ENCODE measurements around the gene CFLAR.
"Not testable (repeated sequence)": the region's sequence is repeated elsewhere in the genome, so short reads cannot be mapped to it uniquely, and the experiment has no call there.

The CFLAR gene

DNA sequence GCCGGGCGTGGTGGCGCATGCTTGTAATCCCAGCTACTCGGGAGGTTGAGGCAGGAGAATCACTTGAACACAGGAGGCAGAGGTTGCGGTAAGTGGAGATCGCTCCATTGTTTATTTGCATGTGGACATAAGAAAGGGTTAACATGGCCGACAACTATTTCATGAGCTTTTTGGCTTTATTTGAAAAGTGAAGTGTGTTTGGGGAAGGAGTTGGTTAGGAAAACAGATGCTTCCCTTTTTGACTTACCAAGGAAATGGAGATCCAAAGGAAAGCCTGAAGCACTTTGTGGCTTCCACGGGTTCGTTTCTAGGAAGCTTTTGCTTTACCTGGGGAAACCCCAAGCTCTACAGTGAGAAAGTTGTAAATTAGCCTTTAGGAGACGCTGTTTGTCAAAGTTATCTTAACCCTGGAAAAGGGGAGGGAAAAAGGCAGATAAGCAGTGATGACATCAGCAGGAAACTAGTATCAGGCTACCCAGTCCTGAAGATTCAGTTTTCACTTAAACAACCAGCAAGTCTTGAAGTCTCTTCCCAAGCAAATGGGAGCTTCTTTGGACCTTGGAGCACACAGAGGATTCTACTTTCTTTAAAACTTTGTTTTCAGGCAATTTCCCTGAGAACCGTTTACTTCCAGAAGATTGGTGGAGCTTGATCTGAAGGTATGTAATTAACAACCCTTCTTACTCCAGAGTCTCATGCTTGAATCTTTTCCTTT, 66.8 kb downstream of the CFLAR start, which contains the start of gene CASP10:
TSS of gene CASP10 (plus strand) at position 492 of the 715 bp plus-strand sequence. CDS start 2,637 bp downstream, outside the sequence.
- no peak for DNase-seq (ENCODE audit: low read depth in 2 of 2)

GRCh38 chr2:201183365-201183727, 67.4 kb downstream of the CFLAR start:
- DNase-seq (ENCODE audit: low read depth in 2 of 2): no peak

- DNase-seq (ENCODE audit: low read depth in 2 of 2): not testable (repeated sequence)
Measured at GRCh38 chr2:201183835-201184234, 67.9 kb downstream of the CFLAR start.

DNA sequence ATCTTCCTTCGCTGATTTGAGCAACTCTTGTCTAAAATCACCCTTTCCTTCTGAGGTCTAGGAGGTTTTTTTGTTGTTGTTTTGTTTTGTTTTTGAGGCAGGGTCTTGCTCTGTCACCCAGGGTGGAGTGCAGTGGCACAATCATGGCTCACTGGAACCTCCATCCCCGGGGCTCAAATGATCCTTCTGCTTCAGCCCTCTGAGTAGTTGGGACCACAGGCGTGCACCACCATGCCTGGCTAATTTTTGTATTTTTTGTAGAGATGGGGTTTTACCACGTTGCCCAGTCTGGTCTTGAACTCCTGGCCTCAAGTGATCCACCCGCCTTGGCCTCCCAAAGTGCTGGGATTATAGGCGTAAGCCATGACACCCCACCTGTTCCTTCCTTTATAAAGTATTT, 68.3 kb downstream of the CFLAR start:
- not testable (repeated sequence) for DNase-seq (ENCODE audit: low read depth in 2 of 2)

DNA sequence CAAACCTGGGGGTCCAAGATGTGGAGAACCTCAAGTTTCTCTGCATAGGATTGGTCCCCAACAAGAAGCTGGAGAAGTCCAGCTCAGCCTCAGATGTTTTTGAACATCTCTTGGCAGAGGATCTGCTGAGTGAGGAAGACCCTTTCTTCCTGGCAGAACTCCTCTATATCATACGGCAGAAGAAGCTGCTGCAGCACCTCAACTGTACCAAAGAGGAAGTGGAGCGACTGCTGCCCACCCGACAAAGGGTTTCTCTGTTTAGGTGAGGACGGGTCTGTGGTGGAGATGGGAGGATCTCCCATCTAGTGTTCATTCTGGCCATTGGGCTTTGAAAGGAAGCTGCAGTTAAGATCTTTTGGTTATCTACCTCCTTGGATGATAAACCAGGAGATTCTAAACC, 69.9 kb downstream of the CFLAR start:
- DNase-seq (ENCODE audit: low read depth in 2 of 2): no peak

DNA sequence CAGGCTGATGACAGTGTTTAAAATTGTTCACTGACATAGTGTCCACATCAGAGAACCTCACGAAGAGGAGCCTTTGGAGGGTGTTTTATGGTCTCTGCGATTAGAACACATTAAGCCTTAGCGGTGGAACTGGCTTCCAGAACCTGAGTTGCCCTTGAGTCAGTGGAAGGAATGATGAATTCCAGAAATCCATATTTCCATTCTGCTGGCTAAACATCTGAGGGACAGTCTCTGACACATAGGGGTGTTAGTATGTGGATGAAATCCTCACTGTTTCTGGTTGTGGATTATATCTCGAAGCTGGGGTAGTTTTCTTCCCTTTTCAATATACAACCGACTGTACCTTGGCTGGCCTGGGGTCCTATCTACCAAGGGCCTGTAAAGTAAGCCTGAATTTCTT, 71.0 kb downstream of the CFLAR start:
- no peak for DNase-seq (ENCODE audit: low read depth in 2 of 2)

DNA sequence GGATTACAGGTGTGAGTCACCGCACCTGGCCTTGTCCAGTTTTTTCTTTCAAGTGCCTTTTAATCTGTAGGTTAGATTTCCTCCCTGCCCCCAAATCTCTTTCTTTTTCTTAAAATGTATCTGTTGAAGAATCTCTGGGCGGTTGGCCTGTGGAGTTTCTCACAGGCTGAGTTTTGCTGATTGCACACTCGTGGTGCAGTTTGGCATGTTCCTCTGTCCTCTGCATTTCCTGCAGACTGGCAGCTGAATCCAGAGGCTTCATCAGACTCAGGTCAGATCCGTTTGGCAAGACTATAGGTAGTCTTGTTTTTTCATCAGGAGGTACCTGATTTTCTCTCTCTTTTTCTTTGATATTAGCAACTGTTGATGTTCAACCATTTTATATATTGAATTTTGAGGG, 72.5 kb downstream of the CFLAR start:
- DNase-seq (ENCODE audit: low read depth in 2 of 2): no peak

DNA sequence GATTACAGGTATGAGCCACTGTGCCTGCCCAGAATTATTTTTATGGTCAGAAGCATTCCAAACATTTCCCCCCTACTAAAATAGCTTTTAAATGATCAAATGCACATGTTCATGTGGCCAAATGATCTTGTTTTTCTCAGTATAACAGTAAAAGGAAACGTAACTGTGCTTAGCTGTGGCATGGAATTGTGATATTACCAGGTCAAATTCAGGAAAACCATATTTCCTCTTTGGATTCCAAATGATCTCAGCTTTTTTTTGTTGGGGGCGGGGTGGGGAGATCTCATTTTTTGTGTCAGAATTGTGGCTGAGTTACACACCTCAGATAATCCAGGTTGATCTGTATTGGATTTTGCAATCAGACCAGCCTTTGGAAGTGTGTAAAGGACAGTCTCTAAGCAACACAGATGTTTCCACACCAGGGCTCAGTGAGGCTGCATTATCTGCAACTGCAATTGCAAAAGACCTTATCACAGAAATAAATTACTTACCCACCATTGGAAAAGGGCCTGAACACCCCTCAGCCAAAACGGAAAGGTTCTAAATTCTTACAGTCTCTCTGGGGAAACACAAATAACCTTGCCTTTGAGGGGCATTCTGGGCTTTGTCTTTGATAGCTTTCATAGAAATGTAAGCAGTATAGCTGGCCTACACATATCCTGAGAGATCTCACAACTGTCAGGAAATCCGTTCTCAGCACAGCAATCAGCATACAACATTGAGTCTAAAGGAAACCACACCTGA, 75.3 kb downstream of the CFLAR start:
- no peak for DNase-seq (ENCODE audit: low read depth in 2 of 2)

- no peak for DNase-seq (ENCODE audit: low read depth in 2 of 2)
Measured at GRCh38 chr2:201194097-201194496, 78.1 kb downstream of the CFLAR start.

DNA sequence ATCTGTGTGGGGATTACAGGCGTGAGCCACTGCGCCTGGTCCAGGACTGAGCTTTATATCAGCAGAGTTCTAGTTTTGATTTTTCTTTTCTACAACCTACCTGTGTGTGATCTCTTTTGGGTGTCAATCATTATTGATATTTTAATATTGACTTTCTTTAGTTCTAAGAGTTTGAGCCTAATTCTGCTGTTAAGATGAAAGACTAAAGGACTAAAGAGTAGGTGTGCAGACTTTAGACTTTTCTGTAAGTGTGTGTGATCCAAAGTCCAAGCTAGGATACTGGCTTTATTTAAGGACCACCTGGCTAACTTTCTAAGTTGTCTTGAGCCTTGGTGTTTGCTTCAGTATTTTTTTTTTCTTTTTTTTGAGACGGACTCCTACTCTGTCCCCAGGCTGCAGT, 79.4 kb downstream of the CFLAR start:
- DNase-seq (ENCODE audit: low read depth in 2 of 2): no peak

DNA sequence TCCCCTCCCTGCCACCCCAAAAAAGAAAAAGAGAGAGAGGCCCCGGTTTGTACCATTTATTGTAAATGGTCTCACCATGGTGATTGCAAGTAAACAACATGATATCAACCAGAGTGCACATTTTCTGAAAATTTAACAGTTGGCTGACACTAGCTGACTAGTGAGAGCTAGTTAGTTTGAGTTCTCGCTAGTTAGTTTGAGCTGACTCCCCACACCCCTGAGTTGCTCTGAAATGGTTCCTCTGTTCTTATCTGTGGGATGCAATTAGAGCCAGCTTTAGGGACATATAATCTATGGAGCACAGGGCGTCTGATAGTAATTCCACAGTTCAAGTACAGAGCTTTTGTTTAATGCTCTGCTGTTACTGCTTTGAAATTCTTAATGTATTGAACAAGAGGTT, 80.0 kb downstream of the CFLAR start:
- DNase-seq (ENCODE audit: low read depth in 2 of 2): no peak

- DNase-seq (ENCODE audit: low read depth in 2 of 2): no peak
Measured at GRCh38 chr2:201196803-201197202, 80.8 kb downstream of the CFLAR start.

- DNase-seq (ENCODE audit: low read depth in 2 of 2): no peak
Measured at GRCh38 chr2:201197781-201198180, 81.8 kb downstream of the CFLAR start.

- no peak for DNase-seq (ENCODE audit: low read depth in 2 of 2)
Measured at GRCh38 chr2:201199847-201200246, 83.9 kb downstream of the CFLAR start.

DNA sequence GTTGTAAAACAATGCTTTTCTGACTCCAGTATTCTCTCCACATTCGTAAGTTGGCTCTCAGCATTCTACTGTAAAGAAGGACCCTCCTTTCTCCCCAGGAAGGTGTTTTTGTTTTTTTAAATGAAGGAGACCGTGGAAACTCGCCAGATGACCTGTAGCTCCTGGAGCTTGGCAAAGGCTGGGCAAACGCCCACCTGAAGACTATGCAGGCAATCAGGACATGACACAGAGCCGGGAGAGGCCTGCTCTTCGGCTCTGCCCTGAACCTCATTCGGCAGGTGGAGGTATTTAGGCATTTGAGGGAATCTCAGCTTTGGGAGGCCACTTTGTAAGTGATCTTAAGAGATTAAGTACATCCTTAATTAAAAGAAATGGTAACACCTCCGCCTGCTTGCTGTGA, 84.4 kb downstream of the CFLAR start:
- DNase-seq (ENCODE audit: low read depth in 2 of 2): no peak

DNA sequence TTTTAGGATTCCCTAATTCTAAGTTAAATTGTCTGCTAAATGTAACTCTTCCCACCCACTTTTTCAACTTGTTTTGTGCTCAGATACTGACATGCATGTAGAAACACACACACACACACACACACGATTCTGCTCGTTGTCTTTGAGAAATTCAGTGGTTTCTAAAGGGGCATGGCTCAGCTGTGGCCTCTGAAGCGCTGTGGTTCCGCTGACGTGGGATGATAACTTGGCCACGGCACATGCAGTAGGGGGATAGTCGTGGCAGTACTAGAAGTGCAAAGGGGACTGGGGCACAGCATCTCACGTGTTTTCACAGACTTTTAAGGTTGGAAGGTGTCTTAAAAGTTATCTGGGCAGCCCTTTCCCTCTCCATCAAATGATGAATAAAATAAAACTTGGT, 85.4 kb downstream of the CFLAR start:
- DNase-seq (ENCODE audit: low read depth in 2 of 2): no peak

DNA sequence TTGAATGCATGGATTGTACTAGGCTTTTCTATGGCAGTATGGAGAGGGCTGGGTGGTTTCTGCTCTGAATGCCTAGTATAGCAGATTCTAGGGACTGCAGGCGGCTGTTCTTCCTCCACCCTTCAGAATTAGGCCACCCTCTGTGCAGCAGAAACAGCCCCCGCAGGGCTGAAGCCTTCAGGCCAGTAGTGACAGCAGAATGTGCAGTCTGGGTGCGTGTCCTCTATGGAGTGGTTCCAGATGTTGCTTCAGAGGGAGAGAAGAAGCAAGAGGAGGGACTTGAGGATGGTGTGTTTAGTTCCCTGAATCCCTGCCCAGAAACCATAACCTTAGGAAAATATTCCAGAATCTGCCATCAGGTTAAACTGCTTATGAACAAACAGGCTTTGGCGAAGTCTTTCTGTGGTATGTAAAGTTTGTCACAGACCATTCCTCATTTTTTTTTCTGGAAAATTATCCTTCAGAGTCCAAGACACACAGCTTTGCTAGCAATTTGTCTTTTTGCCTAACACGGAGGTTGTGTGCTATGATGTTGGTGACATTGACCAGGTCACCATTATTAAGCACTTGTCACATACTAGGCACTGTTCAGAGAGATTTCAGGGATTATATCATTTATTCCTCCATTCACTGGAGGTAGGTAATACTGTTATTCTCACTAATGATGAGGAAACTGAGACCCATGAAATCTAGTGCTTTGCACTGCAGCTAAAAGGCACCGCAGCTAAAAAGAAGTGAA, 88.1 kb downstream of the CFLAR start:
- DNase-seq (ENCODE audit: low read depth in 2 of 2): no peak

DNA sequence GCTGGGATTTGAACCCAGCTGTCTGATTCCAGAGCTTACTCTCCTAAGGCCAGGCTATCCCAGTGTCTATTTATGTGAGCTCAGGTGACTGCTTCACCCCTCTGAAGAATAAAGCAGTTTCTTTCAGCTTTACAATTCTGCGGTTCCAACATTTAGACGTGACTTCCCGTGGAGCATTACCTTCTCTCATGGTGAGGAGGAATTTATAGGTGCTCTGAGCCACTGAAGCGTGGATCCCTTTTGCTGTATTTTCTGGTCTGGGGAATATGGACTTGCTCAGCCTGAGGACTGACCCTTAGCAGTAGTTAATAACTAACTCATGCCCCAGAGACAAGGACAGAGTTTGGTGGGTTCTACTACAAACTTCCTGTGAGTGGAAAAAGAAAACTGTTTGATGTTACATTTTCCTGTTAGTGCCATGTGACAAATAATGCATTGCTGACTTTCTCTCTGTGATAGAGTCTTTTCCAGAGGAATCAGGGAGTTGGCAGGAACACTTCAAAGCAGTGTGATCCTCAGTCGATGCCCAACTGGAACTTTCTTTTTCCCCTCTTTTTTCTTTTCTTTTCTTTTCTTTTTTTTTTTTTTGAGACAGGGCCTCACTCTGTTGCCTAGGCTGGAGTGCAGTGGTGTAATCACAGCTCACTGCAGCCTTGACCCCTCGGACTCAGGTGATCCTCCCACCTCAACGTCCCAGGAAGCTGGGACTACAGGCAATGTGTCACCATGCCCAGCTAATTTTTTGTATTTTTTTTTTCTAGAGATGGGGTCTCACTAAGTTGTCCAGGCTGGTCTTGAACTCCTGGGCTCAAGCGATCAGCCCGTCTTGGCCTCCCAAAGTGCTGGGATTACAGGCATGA, 88.9 kb downstream of the CFLAR start:
- no peak for DNase-seq (ENCODE audit: low read depth in 2 of 2)

DNA sequence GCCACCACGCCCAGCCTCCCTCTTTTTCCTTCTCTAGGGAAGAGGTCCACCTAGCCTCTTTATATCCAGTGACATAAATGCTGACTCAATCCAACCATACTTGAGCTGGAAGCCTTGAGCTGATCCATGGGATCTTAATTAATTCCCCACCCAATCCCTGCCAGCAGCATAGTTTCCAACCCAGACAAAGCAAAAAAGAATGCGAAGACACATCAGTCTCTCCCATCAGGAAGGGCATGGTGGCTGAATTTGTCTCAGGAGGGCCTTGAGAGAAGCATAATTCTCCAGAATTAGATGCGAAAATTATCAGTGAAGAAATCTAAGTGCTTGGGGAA, 89.5 kb downstream of the CFLAR start:
- DNase-seq (ENCODE audit: low read depth in 2 of 2): no peak

GRCh38 chr2:201208563-201209252, 92.7 kb downstream of the CFLAR start:
- DNase-seq (ENCODE audit: low read depth in 2 of 2): no peak

DNA sequence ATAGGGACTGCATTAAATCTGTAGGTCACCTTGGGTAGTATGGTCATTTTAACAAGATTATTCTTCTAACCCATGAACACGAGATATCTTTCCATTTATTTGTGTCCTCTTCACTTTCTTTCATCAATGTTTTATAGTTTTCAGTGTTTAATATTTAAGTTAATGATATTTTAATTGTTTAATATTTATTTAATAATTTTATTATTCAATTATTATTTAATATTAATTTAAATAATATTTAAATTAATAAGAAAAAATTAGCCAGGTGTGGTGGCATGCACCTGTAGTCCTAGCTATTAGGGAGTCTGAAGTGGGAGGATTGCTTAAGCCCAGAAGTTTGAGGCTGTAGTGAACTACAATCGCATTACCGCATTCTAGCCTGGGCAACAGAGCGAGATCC, 100.0 kb downstream of the CFLAR start:
- DNase-seq (ENCODE audit: low read depth in 2 of 2): no peak
